ENCODE measurements around the gene PDCL2. TPM values are rescaled to one million over a fixed set of nuclear protein-coding genes. Genes with fewer than 3 reads are reported as not detected.

The PDCL2 gene
- total RNA-seq, 4 donors from 2014 or later, result not detected

DNA sequence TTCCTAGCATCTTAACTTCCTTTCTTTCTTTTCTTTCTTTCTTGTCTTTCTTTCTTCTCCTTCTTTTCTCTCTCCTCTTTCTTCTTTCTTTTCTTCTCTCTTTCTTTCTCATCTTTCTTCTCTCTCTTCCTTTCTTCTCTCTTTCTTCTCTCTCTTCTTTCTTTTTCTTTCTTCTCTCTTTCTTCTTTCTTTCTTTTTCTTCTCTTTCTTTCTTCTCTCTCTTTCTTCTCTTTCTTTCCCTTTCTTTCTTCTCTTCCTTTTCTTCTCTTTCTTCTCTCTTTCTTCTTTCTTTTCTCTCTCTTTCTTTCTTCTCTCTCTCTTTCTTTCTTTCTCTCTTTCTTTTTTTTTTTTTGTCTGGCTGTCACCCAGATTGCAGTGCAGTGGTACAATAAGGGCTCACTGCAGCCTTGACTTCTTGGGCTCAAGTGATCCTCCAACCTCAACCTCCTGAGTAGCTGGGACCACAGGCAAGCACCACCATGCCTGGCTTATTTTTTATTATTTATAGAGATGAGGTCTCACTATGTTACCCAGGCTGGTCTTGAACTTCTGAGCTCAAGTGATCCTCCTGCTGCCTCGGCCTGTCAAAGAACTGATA, 26.6 kb upstream of the PDCL2 start:
- Histone ChIP-seq H3K9me3 (no peaks in the 10 kb centered on the region), H3K27ac (no peak overlapping the region), H3K36me3 (no peaks in the 10 kb centered on the region), H3K4me1 (no peaks in the 10 kb centered on the region), H3K4me3 (no peak overlapping the region), H3K27me3 (no peaks in the 10 kb centered on the region)
- in situ Hi-C loops (cut with MboI; ENCODE audit: low sequenced_read_pairs in 4 of 4), result no loop called here
- intact Hi-C loops (cut with DNase I; ENCODE audit: low total_unique reads), result no loop called here
- no peak for DNase-seq
- no peak for ATAC-seq
- TF ChIP-seq POLR2A (IDR thresholded peaks at IDR 0.05), result no peak
- TF ChIP-seq, protein P1, sequence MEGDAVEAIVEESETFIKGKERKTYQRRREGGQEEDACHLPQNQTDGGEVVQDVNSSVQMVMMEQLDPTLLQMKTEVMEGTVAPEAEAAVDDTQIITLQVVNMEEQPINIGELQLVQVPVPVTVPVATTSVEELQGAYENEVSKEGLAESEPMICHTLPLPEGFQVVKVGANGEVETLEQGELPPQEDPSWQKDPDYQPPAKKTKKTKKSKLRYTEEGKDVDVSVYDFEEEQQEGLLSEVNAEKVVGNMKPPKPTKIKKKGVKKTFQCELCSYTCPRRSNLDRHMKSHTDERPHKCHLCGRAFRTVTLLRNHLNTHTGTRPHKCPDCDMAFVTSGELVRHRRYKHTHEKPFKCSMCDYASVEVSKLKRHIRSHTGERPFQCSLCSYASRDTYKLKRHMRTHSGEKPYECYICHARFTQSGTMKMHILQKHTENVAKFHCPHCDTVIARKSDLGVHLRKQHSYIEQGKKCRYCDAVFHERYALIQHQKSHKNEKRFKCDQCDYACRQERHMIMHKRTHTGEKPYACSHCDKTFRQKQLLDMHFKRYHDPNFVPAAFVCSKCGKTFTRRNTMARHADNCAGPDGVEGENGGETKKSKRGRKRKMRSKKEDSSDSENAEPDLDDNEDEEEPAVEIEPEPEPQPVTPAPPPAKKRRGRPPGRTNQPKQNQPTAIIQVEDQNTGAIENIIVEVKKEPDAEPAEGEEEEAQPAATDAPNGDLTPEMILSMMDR (IDR thresholded peaks at IDR 0.05 in 4 of 5, conservative IDR thresholded peaks at IDR 0.05 in 1 of 5), result no peak

DNA sequence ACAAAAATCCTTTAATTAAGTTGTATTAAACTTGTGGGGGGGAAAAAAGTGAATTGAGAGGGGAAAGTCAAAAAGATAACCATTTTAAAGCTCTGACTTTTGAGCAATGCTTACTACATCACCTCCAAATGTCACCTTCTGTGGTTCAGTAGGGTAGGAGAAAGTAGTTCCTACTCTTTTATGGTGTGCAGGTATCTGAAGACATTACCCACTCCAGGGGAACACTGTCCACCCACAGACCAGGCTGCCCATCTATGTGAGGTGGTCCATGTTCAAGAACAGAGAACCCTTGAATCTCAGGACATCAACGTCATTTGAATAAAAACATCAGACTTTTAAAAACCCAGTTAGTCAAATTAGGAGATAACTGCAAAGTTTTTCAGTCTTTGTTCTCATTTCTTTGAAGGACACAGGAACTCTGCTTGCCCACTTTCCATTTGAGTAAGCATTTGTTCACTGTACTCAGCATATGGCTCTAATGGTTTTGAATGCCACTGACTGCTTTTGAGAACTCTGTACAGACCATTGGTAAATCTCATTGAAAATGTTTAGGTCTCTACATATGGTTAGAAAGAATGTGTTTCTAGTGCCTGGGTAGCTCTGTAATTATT, 25.6 kb upstream of the PDCL2 start:
- Histone ChIP-seq H3K27ac (no peak overlapping the region), H3K9me3 (no peaks in the 10 kb centered on the region), H3K4me1 (no peaks in the 10 kb centered on the region), H3K36me3 (no peaks in the 10 kb centered on the region), H3K4me3 (no peak overlapping the region), H3K27me3 (no peaks in the 10 kb centered on the region)
- ATAC-seq (no peak), DNase-seq (no peak)
- TF ChIP-seq, protein P1 (IDR thresholded peaks at IDR 0.05 in 4 of 5, conservative IDR thresholded peaks at IDR 0.05 in 1 of 5), result no peak
- no peak for TF ChIP-seq POLR2A (IDR thresholded peaks at IDR 0.05)
- intact Hi-C loops (cut with DNase I; ENCODE audit: low total_unique reads), result no loop called here
- in situ Hi-C loops (cut with MboI; ENCODE audit: low sequenced_read_pairs in 4 of 4), result no loop called here

DNA sequence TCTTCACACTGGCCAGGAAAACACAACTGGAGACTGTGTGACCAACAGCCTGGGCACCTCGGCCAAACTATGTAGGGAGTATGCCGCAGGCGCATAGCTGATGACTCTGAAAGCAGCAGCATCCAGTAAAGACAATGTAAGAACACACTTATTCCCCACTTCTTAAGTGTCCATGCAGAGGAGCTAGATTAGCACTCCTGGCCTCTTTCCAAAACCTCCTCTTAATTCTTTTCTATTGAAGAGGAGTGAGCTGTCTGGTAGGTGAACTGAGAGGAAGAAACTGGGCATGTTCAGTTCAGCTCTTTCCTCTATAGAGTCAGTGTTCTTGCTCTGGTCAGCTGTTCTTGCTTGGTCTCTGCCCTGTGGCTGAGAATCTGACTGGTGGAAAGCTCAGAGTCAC, 23.0 kb upstream of the PDCL2 start:
- DNase-seq (no peak), ATAC-seq (no peak)
- in situ Hi-C loops (cut with MboI; ENCODE audit: low sequenced_read_pairs in 4 of 4) (no loop called here), intact Hi-C loops (cut with DNase I; ENCODE audit: low total_unique reads) (no loop called here)
- TF ChIP-seq POLR2A (IDR thresholded peaks at IDR 0.05), result no peak
- TF ChIP-seq, protein P1 (IDR thresholded peaks at IDR 0.05 in 4 of 5, conservative IDR thresholded peaks at IDR 0.05 in 1 of 5), result no peak
- H3K4me1 ChIP-seq, result no peaks in the 10 kb centered on the region
- no peaks in the 10 kb centered on the region for H3K9me3 ChIP-seq
- no peak overlapping the region for H3K27ac ChIP-seq
- H3K4me3 ChIP-seq, result no peak overlapping the region
- H3K36me3 ChIP-seq, result no peaks in the 10 kb centered on the region
- no peaks in the 10 kb centered on the region for H3K27me3 ChIP-seq

DNA sequence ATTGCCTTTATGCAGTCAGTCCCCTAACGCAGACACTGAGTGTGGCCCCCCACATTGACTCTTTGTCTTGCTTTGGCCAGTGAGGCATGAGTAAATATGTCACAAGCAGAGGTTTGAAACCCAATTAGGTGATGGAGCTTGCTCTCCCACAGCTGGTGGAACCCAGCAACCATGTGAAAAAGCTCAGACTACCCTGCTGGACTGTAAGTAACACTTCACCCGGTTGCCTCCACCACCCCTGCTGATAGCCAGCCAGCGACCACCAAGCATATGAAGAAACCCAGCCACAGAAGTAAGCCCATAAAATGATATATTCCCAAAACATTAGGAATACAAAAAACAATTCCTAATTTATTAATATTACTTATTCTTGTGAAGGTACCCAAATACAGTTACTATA, 21.6 kb upstream of the PDCL2 start:
- no peaks in the 10 kb centered on the region for H3K4me1 ChIP-seq
- in situ Hi-C loops (cut with MboI; ENCODE audit: low sequenced_read_pairs in 4 of 4), result no loop called here
- DNase-seq, result no peak
- H3K36me3 ChIP-seq, result no peaks in the 10 kb centered on the region
- TF ChIP-seq POLR2A (IDR thresholded peaks at IDR 0.05), result no peak
- TF ChIP-seq, protein P1 (IDR thresholded peaks at IDR 0.05 in 4 of 5, conservative IDR thresholded peaks at IDR 0.05 in 1 of 5), result no peak
- H3K9me3 ChIP-seq, result no peaks in the 10 kb centered on the region
- no peak overlapping the region for H3K4me3 ChIP-seq
- ATAC-seq, result no peak
- no peaks in the 10 kb centered on the region for H3K27me3 ChIP-seq
- intact Hi-C loops (cut with DNase I; ENCODE audit: low total_unique reads), result no loop called here
- H3K27ac ChIP-seq, result no peak overlapping the region

DNA sequence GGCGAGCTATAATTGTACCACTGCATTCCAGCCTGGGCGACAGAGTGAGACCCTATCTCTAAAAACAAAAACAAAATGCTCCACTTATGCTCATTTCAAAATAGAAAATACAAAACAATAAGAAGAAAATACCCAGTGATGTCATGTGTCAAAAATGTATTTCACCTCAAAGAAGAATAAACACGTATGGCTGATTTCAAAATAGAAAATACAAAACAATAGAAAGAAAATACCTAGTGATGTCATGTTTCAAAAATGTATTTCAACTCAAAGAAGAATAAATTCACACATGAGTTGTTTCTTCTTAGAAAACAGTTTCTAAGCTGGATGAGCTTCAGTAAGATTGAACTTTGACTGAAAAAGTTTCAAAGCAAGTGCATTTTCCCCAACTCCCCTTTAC, 20.3 kb upstream of the PDCL2 start:
- intact Hi-C loops (cut with DNase I; ENCODE audit: low total_unique reads), result no loop called here
- Histone ChIP-seq H3K9me3 (no peaks in the 10 kb centered on the region), H3K36me3 (no peaks in the 10 kb centered on the region), H3K27me3 (no peaks in the 10 kb centered on the region), H3K4me1 (no peaks in the 10 kb centered on the region), H3K27ac (no peak overlapping the region), H3K4me3 (no peak overlapping the region)
- in situ Hi-C loops (cut with MboI; ENCODE audit: low sequenced_read_pairs in 4 of 4), result no loop called here
- TF ChIP-seq, protein P1 (IDR thresholded peaks at IDR 0.05 in 4 of 5, conservative IDR thresholded peaks at IDR 0.05 in 1 of 5), result no peak
- no peak for TF ChIP-seq POLR2A (IDR thresholded peaks at IDR 0.05)
- no peak for DNase-seq
- ATAC-seq, result no peak

Data from gastrocnemius medialis (tissue), 4 donors.